HepG2 (cell line): ENCODE measurements around the gene EEF1A2. TPM values are rescaled to one million over a fixed set of nuclear protein-coding genes. Genes with fewer than 3 reads are reported as not detected.

Experiments
- ISX ChIP-seq: sonication (generic); formaldehyde crosslinking; conservative IDR thresholded peaks from 2 replicates; pipeline ENCODE4 v1.5.0; 2020; ENCODE audit warnings: missing genetic modification reagents
- KDM5B ChIP-seq: sonication (generic); formaldehyde crosslinking; IDR thresholded peaks from 2 replicates; pipeline ENCODE4 v1.4.0; 2020; ENCODE audit warnings: missing genetic modification reagents, mild to moderate bottlenecking, borderline replicate concordance
- MTA1 ChIP-seq: sonication (generic); formaldehyde crosslinking; IDR thresholded peaks from 2 replicates; pipeline ENCODE4 v1.4.0; 2020; ENCODE audit warnings: missing genetic modification reagents, mild to moderate bottlenecking, borderline replicate concordance
- NBN ChIP-seq: fragments of 450-650 bp; conservative IDR thresholded peaks from 2 replicates; pipeline ENCODE4 v1.6.1; 2017
- NCOA1 ChIP-seq: sonication (generic); formaldehyde crosslinking; IDR thresholded peaks from 2 replicates; pipeline ENCODE4 v1.9.0; 2021; ENCODE audit warnings: missing genetic modification reagents
- RBM39 ChIP-seq: fragments of 200-400 bp; formaldehyde crosslinking; IDR thresholded peaks from one replicate; pipeline ENCODE4 v1.6.1; 2018; ENCODE audit warnings: antibody characterized with exemption, mild to moderate bottlenecking, low read depth, low read length; ENCODE audit not compliant: poor library complexity, severe bottlenecking
- SP1 ChIP-seq, 2 experiments: fragments of 450-650 bp in 1 of 2; sonication (generic) in 1 of 2; formaldehyde crosslinking in 1 of 2; IDR thresholded peaks; 2 replicates each; pipeline versions ENCODE4 v1.4.0 to v1.6.1; 2016 to 2020; ENCODE audit warnings: missing genetic modification reagents in 1 of 2
- SP4 ChIP-seq: sonication (generic); formaldehyde crosslinking; IDR thresholded peaks from 2 replicates; pipeline ENCODE4 v1.8.1; 2023; ENCODE audit warnings: mild to moderate bottlenecking, missing genetic modification reagents
- ZNF292 ChIP-seq: sonication (generic); formaldehyde crosslinking; IDR thresholded peaks from 2 replicates; pipeline ENCODE4 v1.8.1; 2022; ENCODE audit warnings: mild to moderate bottlenecking, low read depth, missing genetic modification reagents, borderline replicate concordance
- ZNF382 ChIP-seq: sonication (generic); formaldehyde crosslinking; IDR thresholded peaks from 2 replicates; pipeline ENCODE4 v1.5.0; 2020; ENCODE audit warnings: missing genetic modification reagents, mild to moderate bottlenecking, borderline replicate concordance
- ZNF672 ChIP-seq: sonication (generic); formaldehyde crosslinking; IDR thresholded peaks from 2 replicates; pipeline ENCODE4 v1.8.1; 2022; ENCODE audit warnings: missing genetic modification reagents
- ZNF747 ChIP-seq: sonication (generic); formaldehyde crosslinking; IDR thresholded peaks from 2 replicates; pipeline ENCODE4 v1.8.1; 2023; ENCODE audit warnings: missing genetic modification reagents, mild to moderate bottlenecking, borderline replicate concordance
- polyA plus RNA-seq, 8 experiments: library from polyadenylated mRNA; depleted of rRNA in 3 of 8; stranded (reverse) in 7 of 8; unstranded in 1 of 8; fragments of >200 nt; fragmentation: Illumina TruSeq in 4 of 8; extraction: Trizol in 4 of 8; gene quantifications; 2 replicates each; pipeline versions ENCODE4 v1.2.1 to v1.2.3, GENCODE V29; 2011 to 2016; ENCODE audit warnings: low read depth in 4 of 8, missing spikeins in 1 of 8, mixed read lengths in 1 of 8; ENCODE audit not compliant: insufficient read depth in 1 of 8
- total RNA-seq, 5 experiments: library from RNA; depleted of rRNA; stranded (reverse); fragments of >200 nt; fragmentation: Illumina TruSeq; extraction: Trizol; gene quantifications; 2 replicates each; pipeline ENCODE4 v1.2.3, GENCODE V29; 2016; ENCODE audit warnings: low read depth in 1 of 5
- TF ChIP-seq, protein P1 (sequence below): sonication (generic); formaldehyde crosslinking; IDR thresholded peaks from 2 replicates; pipeline ENCODE4 v1.5.1; 2020; ENCODE audit warnings: mild to moderate bottlenecking, missing genetic modification reagents, borderline replicate concordance
- TF ChIP-seq, protein P2 (sequence below): sonication (generic); formaldehyde crosslinking; IDR thresholded peaks from 2 replicates; pipeline ENCODE4 v1.5.0; 2020; ENCODE audit warnings: missing genetic modification reagents
- TF ChIP-seq, protein P3 (sequence below), 2 experiments: IDR thresholded peaks; 2 replicates each; pipeline ENCODE4 v1.6.1; 2011 to 2012; ENCODE audit warnings: low read length in 2 of 2, borderline replicate concordance in 1 of 2, low read depth in 1 of 2, mild to moderate bottlenecking in 1 of 2, moderate library complexity in 1 of 2
- TF ChIP-seq, protein P4 (sequence below): sonication (generic); formaldehyde crosslinking; IDR thresholded peaks from 2 replicates; pipeline ENCODE4 v1.4.0; 2020; ENCODE audit warnings: mild to moderate bottlenecking, low read depth, missing genetic modification reagents

The EEF1A2 gene
- total and polyA plus RNA-seq, 2 of the 13 experiments (the other 11 are each of a cell fraction or from before 2014, with no cell fraction given) = 0.44 to 0.87 TPM

DNA sequence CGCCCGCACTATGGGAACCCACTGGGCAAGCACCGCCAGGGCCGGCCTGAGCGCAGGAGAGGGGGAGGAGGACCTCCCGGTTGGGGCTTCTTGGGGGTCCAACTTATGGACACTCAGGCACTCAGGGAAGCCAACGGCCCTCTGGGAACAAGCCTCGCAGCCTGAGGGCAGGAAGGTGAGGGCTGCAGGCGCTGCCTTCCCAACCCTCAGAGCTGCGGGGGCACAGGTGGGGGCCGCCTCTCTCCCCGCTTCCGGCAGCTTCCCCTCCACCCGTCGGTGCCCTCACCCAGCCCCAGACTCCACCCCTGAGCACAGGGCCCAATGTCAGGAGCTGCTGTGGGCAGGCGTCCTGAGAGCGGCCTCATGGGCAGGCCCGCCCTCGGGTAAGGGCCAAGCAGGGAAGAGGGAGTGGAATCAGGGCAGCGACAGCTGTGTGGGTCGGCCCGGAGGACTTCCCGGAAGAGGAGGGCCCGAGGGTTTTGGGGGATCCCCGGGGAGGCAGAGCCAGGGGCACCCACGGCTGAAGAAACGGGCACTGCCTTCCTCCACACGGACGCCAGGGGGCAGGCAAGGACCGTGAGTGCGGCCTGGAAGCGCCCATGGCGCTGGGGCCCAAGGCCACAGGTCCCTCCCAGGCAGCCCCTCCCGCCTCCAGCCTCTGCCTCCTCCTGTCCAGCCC, 38.8 kb upstream of the EEF1A2 start (continued):
- TF ChIP-seq, protein P1, sequence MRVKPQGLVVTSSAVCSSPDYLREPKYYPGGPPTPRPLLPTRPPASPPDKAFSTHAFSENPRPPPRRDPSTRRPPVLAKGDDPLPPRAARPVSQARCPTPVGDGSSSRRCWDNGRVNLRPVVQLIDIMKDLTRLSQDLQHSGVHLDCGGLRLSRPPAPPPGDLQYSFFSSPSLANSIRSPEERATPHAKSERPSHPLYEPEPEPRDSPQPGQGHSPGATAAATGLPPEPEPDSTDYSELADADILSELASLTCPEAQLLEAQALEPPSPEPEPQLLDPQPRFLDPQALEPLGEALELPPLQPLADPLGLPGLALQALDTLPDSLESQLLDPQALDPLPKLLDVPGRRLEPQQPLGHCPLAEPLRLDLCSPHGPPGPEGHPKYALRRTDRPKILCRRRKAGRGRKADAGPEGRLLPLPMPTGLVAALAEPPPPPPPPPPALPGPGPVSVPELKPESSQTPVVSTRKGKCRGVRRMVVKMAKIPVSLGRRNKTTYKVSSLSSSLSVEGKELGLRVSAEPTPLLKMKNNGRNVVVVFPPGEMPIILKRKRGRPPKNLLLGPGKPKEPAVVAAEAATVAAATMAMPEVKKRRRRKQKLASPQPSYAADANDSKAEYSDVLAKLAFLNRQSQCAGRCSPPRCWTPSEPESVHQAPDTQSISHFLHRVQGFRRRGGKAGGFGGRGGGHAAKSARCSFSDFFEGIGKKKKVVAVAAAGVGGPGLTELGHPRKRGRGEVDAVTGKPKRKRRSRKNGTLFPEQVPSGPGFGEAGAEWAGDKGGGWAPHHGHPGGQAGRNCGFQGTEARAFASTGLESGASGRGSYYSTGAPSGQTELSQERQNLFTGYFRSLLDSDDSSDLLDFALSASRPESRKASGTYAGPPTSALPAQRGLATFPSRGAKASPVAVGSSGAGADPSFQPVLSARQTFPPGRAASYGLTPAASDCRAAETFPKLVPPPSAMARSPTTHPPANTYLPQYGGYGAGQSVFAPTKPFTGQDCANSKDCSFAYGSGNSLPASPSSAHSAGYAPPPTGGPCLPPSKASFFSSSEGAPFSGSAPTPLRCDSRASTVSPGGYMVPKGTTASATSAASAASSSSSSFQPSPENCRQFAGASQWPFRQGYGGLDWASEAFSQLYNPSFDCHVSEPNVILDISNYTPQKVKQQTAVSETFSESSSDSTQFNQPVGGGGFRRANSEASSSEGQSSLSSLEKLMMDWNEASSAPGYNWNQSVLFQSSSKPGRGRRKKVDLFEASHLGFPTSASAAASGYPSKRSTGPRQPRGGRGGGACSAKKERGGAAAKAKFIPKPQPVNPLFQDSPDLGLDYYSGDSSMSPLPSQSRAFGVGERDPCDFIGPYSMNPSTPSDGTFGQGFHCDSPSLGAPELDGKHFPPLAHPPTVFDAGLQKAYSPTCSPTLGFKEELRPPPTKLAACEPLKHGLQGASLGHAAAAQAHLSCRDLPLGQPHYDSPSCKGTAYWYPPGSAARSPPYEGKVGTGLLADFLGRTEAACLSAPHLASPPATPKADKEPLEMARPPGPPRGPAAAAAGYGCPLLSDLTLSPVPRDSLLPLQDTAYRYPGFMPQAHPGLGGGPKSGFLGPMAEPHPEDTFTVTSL (CRISPR knock-in tag) = no peak
- TF ChIP-seq SP4 (CRISPR knock-in tag) (peak; percentile 80; the same call in 1 of the 2 replicates), NCOA1 (CRISPR knock-in tag) (peak; percentile 33; the same call in 1 of the 2 replicates), MTA1 (peak; percentile 95; the same call in 1 of the 2 replicates), ZNF382 (no peak), ISX (CRISPR knock-in tag) (no peak), SP1 (IDR thresholded peaks at IDR 0.05) (no peak), SP1 (CRISPR knock-in tag; IDR thresholded peaks at IDR 0.05) (peak; percentile 80; the same call in 1 of the 2 replicates), KDM5B (peak; percentile 96), ZNF747 (CRISPR knock-in tag) (no peak), RBM39 (peak; percentile 92), ZNF292 (peak; percentile 94), NBN (no peak), ZNF672 (CRISPR knock-in tag) (no peak)
- TF ChIP-seq, protein P2, sequence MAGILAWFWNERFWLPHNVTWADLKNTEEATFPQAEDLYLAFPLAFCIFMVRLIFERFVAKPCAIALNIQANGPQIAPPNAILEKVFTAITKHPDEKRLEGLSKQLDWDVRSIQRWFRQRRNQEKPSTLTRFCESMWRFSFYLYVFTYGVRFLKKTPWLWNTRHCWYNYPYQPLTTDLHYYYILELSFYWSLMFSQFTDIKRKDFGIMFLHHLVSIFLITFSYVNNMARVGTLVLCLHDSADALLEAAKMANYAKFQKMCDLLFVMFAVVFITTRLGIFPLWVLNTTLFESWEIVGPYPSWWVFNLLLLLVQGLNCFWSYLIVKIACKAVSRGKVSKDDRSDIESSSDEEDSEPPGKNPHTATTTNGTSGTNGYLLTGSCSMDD (CRISPR knock-in tag) = 0 out of 2 replicates have a peak, but pooled peaks have one; percentile 53
- TF ChIP-seq, protein P3, sequence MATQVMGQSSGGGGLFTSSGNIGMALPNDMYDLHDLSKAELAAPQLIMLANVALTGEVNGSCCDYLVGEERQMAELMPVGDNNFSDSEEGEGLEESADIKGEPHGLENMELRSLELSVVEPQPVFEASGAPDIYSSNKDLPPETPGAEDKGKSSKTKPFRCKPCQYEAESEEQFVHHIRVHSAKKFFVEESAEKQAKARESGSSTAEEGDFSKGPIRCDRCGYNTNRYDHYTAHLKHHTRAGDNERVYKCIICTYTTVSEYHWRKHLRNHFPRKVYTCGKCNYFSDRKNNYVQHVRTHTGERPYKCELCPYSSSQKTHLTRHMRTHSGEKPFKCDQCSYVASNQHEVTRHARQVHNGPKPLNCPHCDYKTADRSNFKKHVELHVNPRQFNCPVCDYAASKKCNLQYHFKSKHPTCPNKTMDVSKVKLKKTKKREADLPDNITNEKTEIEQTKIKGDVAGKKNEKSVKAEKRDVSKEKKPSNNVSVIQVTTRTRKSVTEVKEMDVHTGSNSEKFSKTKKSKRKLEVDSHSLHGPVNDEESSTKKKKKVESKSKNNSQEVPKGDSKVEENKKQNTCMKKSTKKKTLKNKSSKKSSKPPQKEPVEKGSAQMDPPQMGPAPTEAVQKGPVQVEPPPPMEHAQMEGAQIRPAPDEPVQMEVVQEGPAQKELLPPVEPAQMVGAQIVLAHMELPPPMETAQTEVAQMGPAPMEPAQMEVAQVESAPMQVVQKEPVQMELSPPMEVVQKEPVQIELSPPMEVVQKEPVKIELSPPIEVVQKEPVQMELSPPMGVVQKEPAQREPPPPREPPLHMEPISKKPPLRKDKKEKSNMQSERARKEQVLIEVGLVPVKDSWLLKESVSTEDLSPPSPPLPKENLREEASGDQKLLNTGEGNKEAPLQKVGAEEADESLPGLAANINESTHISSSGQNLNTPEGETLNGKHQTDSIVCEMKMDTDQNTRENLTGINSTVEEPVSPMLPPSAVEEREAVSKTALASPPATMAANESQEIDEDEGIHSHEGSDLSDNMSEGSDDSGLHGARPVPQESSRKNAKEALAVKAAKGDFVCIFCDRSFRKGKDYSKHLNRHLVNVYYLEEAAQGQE (IDR thresholded peaks at IDR 0.05; ENCODE audit: borderline replicate concordance in 1 of 2, low read depth in 1 of 2, low read length in 2 of 2) = no peak
- TF ChIP-seq, protein P4, sequence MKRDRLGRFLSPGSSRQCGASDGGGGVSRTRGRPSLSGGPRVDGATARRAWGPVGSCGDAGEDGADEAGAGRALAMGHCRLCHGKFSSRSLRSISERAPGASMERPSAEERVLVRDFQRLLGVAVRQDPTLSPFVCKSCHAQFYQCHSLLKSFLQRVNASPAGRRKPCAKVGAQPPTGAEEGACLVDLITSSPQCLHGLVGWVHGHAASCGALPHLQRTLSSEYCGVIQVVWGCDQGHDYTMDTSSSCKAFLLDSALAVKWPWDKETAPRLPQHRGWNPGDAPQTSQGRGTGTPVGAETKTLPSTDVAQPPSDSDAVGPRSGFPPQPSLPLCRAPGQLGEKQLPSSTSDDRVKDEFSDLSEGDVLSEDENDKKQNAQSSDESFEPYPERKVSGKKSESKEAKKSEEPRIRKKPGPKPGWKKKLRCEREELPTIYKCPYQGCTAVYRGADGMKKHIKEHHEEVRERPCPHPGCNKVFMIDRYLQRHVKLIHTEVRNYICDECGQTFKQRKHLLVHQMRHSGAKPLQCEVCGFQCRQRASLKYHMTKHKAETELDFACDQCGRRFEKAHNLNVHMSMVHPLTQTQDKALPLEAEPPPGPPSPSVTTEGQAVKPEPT = peak; percentile 95
